Stimulated activated CD8-positive, alpha-beta memory T cell treated with anti-CD3 and anti-CD28 coated beads, Interleukin-15, amount 100 ng/mL, for 1 hour (primary cell): ENCODE measurements around the gene PTGES2.

Source experiments
- DNase-seq: peaks from one replicate; pipeline ENCODE4 v3.0.0-alpha.2; 2020; ENCODE audit warnings: low read depth

PTGES2 gene

DNA sequence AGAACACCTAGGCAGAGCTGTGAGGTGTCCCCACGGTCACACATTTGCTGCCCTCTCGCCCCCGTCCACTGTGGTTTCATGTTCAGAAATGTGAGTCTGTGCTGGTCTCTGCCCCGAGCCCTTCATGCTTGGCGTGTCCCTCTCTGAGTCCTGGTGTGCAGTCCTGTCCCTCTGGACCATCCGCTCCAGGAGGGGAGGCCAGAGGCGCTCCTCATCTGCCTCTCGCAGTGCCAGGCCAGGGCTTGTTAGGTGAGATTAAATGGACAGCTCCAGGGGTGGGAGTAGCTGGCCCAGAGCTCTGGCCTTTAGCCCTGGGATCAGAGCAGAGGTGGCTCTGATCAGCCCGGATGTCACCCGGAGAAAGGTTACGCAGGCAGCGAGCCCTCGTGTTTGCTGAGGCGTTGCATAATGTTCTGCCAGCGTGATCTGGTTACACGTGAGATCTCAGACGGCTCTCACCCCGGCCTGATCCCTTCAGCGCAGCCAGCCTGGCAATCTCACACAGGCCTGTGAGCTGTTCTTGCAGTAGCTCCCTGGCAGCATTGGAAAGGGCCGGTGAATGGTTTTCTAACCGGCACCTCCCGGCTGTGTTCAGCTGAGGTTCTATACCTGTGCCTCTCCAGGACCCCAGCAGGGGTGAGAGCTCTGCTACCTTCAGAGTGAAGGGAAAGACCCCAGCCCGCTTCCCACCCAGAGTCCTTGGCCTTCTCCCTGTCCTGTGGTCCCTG is 24.5 kb downstream of the PTGES2 start:
- no peak for DNase-seq

DNA sequence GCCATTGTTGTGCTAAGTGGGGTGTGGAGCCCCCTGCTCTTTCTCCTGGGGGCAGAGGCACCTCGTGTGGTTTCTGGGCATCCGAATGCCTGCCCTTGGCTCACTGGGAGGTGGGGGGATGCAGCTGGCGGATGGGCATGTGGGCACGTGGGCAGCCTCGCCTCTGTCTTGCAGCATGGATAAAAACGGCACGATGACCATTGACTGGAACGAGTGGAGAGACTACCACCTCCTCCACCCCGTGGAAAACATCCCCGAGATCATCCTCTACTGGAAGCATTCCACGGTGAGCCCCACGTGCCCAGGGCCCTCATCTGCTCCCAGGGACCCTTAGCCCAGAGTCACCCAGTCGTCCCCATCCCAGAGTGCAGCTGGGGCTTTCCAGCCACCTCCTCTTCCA is 25.3 kb downstream of the PTGES2 start:
- DNase-seq, result no peak

DNA sequence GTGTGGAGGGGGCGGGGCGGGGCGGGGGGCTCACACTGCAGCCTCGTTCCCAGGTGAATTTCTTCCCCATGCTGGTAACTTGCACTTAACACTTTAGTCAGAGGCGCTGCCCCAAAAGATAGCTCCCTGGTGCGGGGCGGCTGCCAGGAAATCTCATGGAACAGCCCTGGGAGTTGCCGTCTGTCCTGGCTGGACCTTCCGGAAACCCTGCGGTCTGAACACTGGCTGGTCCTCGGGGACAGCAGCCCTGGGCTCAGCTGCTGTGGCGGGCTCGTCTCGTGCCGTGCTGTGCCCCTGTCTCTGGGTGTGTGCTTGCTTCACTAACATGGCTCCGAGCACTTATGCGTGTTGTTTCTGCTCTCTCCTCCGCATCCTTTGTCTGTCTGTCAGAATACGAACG is 25.8 kb downstream of the PTGES2 start:
- no peak for DNase-seq

DNA sequence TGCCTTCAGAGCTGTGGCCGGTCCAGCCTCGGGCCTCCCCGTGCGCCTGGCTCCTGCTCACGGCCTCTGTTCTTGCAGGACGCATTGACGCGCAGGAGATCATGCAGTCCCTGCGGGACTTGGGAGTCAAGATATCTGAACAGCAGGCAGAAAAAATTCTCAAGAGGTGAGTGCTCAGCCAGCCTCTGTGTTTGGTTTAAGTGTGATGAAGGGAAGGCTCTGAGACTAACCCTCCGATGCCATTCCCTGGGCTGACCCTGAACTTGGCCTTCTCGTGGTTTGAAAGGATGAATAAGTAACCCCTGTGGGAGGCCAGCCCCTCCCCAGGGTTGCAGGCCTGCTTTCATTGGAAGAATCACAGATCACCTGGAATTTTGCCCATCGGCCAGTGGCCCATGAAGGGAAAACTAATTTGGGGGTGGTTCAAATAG is 26.3 kb downstream of the PTGES2 start:
- no peak for DNase-seq

DNA sequence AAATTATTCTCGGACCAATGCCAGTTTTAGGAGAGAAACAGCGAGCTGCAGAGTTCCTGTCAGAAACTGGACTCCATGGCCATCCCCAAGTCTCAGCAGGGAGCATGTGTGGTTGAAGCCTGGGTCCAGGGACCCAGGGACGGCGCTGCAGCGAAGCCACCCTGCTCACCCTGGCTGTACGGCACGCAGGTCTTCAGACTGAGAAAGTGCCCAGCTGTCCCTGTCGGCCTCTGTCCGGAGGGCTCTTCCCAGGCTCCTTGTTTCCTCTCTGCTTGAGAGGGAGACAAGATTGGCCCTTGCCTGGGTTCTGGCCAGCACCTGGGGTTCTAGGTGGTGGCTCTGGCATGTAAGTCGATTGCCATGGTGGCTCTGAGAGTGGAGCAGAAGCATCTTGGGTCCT is 26.9 kb downstream of the PTGES2 start:
- no peak for DNase-seq

DNA sequence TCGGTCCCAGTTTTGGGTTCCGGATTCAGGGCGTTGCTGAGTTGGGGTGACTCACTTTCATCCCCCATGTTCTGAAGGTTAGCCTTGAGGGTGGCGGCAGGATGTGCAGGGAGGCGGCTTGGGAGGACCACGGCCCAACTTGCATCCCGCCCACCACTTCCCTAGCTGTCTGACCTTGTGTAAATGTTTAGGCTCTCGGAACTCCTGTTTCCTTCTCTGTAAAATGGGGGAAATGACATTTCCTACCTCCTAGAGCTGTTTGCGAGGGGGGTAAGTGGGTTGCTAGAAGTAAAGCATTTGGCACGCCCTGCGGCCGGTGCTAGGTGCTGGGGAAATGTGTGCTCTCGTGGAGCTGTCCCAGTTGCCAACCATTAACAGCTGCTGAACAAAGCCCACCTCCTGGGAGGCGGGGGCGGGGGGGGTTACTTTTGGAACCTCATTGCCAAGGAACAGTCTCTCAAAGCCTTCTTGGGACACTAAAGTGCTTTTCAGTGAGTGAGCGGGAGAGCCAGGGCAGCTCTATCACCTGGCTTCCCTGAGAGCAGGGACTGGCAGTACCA is 27.5 kb downstream of the PTGES2 start:
- no peak for DNase-seq

DNA sequence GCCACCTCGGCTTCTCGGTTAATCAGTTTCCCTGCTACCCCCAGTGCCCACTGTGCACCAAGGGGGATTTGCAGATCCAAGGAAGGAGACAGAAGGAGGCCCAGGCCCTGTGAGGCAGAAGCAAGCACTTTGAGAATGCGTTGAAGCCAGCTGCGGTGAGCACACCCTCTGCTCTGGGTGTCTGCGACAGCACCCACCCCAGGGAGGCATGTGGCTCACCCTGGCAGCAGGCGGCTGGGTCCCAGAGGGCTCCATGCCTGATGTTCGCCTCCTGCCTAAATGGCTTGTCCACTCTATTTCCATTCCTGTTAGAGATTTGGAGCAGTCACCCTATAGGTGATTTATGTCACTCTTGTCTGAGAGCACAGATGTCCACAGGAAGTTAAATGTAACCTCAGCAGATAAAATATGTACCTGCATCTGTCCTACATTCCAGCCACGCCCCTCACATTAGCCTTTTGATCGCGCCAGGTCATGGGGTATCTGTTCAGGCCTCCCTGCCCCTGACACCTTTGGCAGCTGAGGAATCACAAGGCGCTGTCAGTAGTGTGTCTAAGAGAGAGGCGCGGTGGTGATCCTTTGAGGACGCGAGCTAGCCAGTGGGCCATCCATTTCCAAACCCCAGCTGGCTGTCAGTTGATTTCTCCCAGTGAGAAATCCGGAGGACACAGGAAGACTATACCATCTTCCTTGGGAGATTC is 28.1 kb downstream of the PTGES2 start:
- no peak for DNase-seq

DNA sequence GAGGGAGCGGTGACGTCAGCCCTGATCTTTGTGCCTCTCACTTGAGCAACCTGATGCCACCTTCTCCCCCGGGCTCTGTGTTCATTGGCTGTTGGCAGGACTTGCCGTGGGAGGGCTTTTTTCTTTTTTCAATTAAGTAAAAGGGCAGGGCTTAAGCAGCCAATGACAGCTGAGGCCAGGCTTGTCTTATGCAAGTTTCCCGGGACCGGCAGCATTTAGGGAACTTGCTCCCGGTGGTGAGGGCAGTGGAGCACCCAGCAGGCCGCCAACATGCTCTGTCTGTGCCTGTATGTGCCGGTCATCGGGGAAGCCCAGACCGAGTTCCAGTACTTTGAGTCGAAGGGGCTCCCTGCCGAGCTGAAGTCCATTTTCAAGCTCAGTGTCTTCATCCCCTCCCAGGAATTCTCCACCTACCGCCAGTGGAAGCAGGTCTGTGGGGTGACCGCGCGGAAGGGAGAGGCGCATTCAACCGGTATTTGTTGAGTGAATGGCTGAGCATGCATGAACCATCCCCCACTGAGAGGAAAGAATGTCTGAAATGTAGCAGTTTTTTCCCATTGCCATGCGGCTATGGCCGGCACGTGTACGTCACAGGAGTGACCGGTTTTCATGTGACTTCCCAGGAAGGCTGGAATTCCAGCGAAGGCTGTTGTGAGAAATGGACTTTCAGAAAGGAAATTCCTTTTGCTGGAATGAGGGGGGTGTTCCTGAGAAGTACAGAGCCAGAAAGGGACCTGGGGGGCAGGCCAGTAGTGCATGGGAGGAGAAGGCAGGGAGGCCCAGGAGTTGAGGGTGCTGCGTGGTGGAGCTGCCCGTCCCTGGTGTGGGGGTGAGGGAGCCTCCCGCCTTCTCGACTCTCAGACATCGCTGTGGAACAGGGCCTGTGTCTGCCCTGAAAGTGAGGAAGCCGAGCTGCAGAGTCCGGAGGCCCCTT is 29.0 kb downstream of the PTGES2 start:
- no peak for DNase-seq

DNA sequence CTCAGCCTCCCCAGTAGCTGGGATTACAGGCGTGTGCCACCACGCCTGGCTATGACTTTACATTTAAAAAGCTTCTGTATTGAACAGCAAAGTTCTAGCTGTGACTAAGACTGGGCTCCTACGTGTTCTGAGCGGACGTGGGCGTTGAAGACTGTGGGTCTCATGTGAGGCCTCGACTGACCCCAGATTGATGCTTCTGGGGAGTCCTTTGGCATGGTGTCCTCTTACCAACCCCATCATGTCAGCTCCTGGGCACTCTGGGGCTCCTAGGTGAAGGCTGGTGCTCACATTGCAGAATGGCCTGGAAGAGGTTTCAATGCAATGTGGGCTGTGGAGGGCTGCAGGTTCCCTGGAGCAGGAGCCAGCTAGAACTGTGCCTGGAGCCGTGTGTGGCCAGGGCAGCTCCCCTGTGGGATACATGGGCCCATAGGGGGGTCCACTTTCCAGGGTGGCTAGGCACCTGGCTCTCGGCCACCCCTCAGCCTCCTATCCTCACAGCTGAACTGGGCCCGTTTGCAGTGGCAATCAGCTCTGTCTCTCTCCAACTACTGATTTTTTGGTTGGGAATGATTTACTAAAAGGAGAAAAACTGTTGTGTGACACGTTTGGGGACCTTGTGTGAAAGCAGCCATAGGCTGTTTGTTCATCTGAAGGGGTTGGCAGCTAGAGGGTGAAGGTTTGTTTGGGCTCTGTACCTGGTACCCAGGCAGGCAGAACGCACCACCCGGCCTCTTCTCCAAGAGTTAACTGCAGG is 29.8 kb downstream of the PTGES2 start:
- DNase-seq, result no peak

DNA sequence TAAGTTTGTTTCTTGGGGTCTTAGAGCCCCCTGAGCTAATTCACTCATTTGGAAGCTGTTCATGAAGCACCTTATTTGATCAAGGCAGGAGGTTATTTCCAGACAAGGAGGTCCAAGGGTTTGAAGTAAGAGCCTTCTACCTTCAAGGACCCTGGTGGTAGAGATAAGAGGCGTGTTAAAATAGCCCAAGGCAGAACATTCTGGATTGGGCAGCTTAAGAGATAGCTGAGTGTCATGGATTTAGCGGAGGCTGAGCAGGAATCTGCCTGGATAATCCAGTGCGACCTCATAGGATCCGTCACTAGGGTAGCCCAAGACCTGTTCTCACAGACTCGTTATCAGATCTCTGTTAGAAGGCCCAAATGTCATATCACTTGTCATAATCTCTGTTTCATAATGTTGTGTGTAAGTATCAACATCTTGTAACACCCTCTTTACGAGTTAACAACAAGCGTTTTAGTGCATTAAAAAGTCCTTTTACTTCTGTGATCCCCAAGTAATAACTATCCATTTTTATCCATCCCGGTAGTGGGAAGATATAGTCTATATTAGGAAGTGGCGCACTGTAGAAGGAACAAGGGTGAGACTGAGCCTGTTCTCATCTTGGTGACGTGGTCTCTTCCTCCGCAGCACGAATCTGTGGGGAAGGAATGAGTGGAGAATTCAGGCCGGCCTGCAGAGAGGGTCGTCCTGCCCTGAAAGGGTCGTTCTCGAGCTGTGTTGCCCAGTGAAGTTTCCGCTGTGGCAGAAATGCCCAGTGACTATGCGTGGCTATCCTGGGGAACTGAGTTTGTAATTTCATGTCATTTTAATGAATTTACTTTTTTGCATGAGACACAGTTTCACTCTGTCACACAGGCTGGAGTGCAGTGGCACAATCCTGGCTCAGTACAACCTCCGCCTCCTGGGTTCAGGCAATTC is 30.7 kb downstream of the PTGES2 start:
- no peak for DNase-seq

DNA sequence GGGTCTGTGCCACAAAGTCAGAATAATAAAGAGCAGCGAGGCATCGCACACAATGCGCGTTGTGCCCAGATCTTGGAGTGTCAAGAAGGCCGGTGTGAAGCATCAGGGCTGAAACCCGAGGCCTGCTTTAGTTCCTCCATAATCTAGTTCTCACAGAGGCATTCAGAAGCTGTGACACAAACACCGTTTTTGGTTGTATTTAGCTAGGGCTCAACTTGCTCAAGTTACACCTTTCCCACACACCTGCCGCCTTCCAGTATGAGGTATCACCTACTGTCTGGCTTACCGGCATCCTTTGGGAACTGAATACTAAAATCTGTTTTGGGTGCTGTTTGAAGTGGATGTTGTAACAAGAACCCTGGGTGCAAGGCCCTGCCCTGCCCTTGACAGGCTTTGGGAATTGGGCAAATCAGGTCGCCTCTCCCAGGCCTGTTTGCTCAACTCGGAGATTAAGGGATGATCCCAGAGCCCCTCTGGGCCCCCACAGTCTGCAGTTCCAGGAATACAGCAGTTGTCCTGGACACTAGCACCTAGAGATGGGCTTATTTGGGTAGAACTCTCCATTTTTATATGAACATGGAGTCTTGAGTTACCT is 32.5 kb downstream of the PTGES2 start:
- no peak for DNase-seq

DNA sequence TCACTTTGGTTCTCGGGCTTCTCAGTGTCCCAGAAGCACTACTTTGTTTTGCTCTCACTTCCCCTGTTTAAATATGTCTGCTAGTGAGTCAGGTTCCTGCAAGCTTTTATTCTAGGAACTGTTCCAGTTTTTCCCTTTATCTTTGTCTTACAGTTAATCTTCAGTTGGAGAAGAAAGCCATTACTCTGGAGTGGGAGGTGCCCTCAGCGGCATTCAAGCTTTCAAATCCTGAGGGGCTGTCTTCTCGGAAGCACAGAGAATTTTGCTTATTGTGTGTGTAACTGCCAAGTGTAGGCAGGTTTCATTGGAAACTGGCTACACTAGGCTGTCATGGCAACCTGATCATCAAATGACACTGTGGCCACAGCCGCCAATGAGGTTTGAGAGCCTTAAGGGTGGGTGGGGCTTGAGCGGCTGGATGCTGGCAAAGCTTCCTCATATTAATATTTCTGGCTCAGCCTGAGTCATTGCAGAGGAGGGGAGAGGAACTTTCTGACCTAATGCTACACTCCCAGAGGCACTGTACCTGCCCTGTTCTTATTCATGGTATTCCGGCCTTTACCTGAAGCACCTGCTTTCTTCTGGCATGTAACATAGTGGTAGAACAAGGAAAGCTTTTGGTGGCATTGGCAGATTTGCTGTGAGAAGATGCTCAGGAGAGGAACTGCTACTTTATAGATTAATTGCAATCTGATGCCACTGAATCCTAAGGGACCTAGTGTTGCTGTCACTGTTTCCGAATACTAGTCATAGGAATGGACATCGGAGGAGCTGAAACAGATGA is 33.2 kb downstream of the PTGES2 start:
- DNase-seq, result peak; percentile 33

DNA sequence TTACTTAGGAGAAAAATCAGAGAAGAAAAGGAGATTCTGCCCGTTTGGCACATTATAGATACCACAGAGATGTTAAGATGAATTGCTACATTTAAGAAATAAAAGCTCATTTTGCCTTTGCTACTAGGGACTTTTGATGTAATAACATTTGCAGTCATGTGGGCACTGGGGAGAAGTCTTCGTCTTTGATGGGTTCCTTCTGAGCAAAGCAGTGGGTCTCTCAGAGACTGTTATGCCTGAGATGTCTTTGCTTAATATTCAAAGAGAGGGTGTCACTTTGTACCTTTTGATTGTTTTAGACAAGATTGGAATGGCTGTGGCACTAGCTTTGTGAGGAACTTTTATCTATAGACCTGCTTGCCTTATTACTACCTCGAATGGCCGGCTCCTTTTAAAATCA is 34.5 kb downstream of the PTGES2 start:
- no peak for DNase-seq

DNA sequence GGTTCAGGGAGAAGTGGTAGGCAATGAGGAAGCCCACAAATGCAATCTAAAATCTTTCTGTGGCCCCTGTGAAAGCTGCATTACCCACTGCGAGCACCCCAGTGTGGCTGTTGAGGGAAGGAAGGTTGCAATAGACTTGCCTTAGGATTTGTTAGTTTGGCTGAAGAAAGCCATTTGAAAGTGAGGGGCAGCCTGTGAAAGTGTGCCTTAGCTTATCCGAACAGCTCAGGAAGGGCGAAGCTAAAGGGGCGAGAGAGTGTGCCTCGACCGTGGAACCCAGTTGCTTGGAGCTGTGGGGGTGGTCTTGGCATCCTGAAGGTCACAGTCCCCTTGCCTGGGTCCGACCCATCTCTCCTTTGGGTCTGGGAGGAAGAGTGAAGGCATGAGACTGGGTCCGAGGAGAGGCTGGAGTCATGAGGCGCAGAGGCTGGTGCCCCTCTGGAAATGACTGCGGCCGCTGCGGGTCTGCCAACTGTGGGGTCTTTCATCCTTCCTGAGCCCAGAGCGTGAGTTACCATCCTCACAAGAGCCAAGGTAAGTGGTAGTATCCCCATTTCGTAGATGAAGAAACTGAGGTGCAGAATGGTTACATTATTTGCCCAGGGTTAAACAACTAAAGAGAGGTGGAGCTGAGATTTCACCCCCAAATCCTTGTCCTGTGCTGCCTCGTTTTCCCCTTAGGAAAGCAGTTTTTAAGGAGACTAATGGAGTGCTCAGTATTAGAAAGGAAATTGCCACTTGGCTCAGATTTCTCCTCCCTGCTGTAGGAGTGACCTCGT is 35.1 kb downstream of the PTGES2 start:
- no peak for DNase-seq

DNA sequence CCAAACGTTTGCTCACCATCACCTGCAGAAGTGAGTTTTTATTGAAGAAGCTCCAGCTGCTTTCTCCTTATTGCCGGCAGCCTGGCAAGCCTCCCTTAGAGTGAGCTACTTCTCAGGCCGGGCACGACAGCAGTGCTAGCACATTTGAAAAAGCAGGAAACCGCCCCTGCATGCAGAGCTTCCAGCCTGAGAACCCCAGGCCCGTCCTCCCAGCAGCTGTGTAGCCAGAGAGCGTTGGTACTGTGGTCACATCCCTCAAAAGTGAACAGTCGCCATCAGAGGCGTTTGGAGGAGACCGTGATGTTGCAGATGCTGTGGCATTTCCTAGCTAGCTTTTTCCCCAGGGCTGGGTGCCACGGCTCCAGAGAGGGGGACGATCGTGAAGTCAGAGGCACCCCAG is 36.0 kb downstream of the PTGES2 start:
- no peak for DNase-seq

DNA sequence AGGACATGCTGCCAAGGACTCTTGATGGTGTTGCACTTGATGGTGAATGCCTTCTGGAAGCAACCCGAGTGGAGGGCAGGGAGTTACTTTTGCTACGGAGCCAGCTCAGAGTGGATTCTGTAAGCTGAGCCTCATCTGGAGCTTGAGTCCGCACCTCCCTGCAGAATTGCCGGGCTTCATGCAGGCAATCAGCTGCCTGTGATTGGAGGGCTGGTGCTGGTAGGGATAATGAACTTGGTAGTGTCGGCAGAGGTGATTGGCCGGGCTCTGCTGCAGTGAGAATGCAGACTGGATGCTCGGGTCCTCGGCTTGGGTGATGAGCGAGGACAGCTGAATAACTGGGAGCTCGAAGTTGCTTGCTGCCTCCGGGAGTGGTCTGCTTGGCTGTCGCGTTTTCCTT is 36.4 kb downstream of the PTGES2 start:
- DNase-seq, result no peak

DNA sequence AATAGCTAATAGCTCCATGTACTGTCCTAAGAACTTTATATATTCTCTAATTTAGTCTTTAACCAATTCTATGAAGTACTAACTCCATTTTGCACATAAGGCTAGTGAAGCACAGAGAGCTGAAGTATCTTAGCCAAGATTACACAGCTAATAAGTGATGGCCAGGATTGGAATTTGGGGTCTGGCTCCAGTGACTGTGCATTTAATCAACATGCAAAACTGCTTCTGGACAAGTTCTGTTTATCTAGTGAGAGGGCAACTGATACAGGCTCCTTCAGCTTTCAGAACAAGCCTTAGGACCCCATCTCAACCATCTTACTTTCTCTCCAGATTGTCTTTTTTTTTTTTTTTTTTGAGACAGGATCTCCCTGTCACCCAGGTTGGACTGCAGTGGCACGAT is 38.2 kb downstream of the PTGES2 start:
- DNase-seq, result no peak

DNA sequence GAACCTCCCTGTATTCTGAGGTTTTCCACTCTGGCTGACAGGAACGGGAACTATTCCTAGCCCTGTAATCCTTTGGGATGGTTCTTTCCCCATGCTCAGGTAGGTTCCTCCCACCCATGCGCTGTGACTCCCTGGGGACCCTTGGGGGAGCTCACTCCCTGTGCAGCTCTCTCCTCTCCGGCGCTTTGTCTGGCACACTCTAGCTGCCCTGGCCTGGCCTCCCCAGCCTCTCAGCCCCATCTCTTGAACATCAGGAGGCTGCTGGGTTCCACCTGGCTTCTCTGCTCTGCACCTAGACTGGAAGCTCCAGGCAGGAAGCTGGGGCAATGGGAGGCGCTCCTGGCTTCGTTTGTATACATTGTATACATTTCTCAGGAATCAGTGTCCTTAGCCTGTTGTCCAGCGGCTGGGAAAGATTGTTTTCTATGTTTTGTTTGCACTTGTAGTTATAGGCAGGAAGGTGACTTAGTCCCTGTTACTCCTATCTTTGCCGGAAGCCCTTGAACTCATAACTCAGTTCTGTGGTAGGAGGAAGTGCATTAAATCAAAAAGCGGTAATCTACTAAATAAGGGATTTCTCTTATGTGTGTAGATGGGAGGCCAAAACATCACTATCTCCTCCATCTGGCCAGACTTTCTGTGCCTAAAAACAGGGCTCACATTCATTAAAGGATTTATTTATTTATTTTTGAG is 39.1 kb downstream of the PTGES2 start:
- no peak for DNase-seq
